Heart left ventricle (tissue), 16 donors: ENCODE measurements around the gene FCRL6. TPM values are rescaled to one million over a fixed set of nuclear protein-coding genes. Genes with fewer than 3 reads are reported as not detected.

Experiments
- ATAC-seq, 4 donors: fragments of 200-7000 bp; cut with Tn5 transposase; one replicate each; pipeline ENCODE4 v1.9.1; 2020 to 2022; ENCODE audit warnings: moderate library complexity in 4 of 4, mild to moderate bottlenecking in 3 of 4, moderate number of reproducible peaks in 1 of 4
- DNase-seq, 5 donors: peaks; one replicate each; pipeline ENCODE4 v3.0.0-alpha.2; 2020
- H3K27ac ChIP-seq, 12 donors: fragments of 200-600 bp; sonication (generic) in 4 of 12; one replicate each; pipeline versions ENCODE4 v1.5.0 to v1.8.0; 2016 to 2022; ENCODE audit warnings: mild to moderate bottlenecking in 2 of 12
- H3K27me3 ChIP-seq, 9 donors: fragments of 200-600 bp; sonication (generic) in 2 of 9; one replicate each; pipeline versions ENCODE4 v1.5.1 to v1.8.0; 2016 to 2022; ENCODE audit warnings: mild to moderate bottlenecking in 3 of 9
- H3K36me3 ChIP-seq, 9 donors: fragments of 200-600 bp; sonication (generic) in 2 of 9; one replicate each; pipeline versions ENCODE4 v1.5.0 to v1.8.0; 2018 to 2022; ENCODE audit warnings: mild to moderate bottlenecking in 2 of 9
- H3K4me1 ChIP-seq, 12 donors: fragments of 200-600 bp; sonication (generic) in 4 of 12; one replicate each; pipeline versions ENCODE4 v1.5.0 to v1.8.0; 2016 to 2022; ENCODE audit warnings: mild to moderate bottlenecking in 3 of 12
- H3K4me3 ChIP-seq, 12 donors: fragments of 200-600 bp; sonication (generic) in 4 of 12; one replicate each; pipeline versions ENCODE4 v1.5.0 to v1.8.0; 2017 to 2022; ENCODE audit warnings: mild to moderate bottlenecking in 9 of 12, moderate library complexity in 4 of 12
- H3K9me3 ChIP-seq, 12 donors: fragments of 200-600 bp; sonication (generic) in 4 of 12; one replicate each; pipeline versions ENCODE4 v1.5.0 to v1.8.0; 2016 to 2022; ENCODE audit warnings: mild to moderate bottlenecking in 1 of 12
- POLR2A ChIP-seq, 2 donors: fragments of 450-650 bp; IDR thresholded peaks; one replicate each; pipeline ENCODE4 v1.6.1; 2017; ENCODE audit warnings: antibody characterized with exemption in 2 of 2, mild to moderate bottlenecking in 2 of 2, moderate library complexity in 2 of 2
- WGBS, 4 donors: extraction: QIAGEN DNeasy Blood & Tissue Kit in 2 of 4; methylation state at CpG; one replicate each; pipeline versions ENCODE4 v1.1.5 to v1.1.7; 2013 to 2018; 5-methylcytosine and 5-hydroxymethylcytosine counted together
- intact Hi-C, 10 donors: fragments of 100-400 bp; cut with DNase I; formaldehyde crosslinking; loops; one replicate each; pipeline versions ENCODE4 v1.11.1 to v1.14.2; 2022
- polyA plus RNA-seq, 2 donors: library from polyadenylated mRNA; stranded (reverse); fragments of 200-250 nt; gene quantifications; one replicate each; pipeline ENCODE4 v1.2.3, GENCODE V29; 2013
- total RNA-seq, 9 donors: library from RNA; depleted of rRNA in 2 of 9; stranded (reverse); fragments of >200 nt in 2 of 9; fragmentation: NEBNext Ultra II Directional in 3 of 9; extraction: Animal tissue kit (Norgen Biotek cat#: 25700) in 3 of 9; gene quantifications; one replicate each; pipeline versions ENCODE4 v1.1.0 to v1.2.4, GENCODE V29; 2016 to 2023
- TF ChIP-seq, protein P1 (sequence below), 12 donors: fragments of 200-600 bp; sonication (generic) in 4 of 12; IDR thresholded peaks; one replicate each; pipeline versions ENCODE4 v1.5.0 to v1.8.0; 2018 to 2022; ENCODE audit warnings: antibody characterized with exemption in 12 of 12, mild to moderate bottlenecking in 5 of 12
- donor health status: ischemic (EF 13 %, LVEDD 7.1; RV severe dilation, severe dysfunction).
- donor health status: healthy with polysubstance abuse.
- donor health status: DM: no; HTN: yes; CAD: no.
- donor health status: DM: no; HTN: no; CAD: no.
- donor health status: ischemic (EF 25% LVEDD 6.9; RV normal size, moderate dysfunction).
- donor health status: ischemic (EF 25% LVEDD 5.7; RV mildly dilated, moderate dysfunction).
- donor health status: healthy.
- donor health status: DM: yes; HTN: yes; CAD: no.
- donor health status: ischemic (EF 35%, LVEDD 5.7; RV mildly dilated, moderate dysfunction).
- donor health status: nonischemic (EF 11% LVEDD 7.7; RV severe dilation, severe dysfunction).
- donor health status: DM: yes; HTN: yes; CAD: no.
- donor health status: PGD.
- donor health status: ischemic (EF 29% LVEDD 5.4; RV normal size, mild dysfunction).
- donor health status: nonischemic (EF 23%, LVEDD 6.1; RV moderate dilation, normal function).

The FCRL6 gene
- total and polyA plus RNA-seq, 11 donors = 0.21 to 2.0 (median 1.9) TPM; not detected in 8

DNA sequence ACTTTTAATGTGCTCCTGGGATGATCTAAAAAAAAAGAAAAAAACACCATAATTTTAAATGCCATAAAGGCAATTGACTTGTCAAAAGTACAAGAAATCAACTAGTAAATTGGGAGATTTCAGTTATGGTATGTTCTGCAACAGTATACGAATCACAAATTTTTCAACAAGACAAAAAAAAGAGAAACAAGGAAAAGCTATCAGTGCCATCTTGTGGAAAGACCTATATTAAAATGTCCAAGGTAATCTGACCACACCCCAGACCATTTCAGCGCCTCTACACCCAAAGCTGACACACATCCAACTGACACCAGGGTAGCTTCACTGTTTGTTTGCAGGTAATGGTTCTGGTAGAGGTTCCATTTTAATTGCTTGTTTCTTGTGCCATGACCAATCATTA is 26.4 kb upstream of the FCRL6 start:
- Histone ChIP-seq H3K27ac (no peak overlapping the region), H3K4me1 (peaks cover 0 to 21% (median 9%) of the 10 kb centered on the region in 12 donors), H3K27me3 (peaks cover 0 to 4% (median 0%) of the 10 kb centered on the region in 9 donors), H3K9me3 (no peaks in the 10 kb centered on the region), H3K36me3 (no peaks in the 10 kb centered on the region), H3K4me3 (no peak overlapping the region)
- WGBS, 4 donors = 83 to 90% (median 89%) methylated on average over 2 of the region's 2 CpGs
- DNase-seq = no peak
- ATAC-seq = no peak
- TF ChIP-seq, protein P1, sequence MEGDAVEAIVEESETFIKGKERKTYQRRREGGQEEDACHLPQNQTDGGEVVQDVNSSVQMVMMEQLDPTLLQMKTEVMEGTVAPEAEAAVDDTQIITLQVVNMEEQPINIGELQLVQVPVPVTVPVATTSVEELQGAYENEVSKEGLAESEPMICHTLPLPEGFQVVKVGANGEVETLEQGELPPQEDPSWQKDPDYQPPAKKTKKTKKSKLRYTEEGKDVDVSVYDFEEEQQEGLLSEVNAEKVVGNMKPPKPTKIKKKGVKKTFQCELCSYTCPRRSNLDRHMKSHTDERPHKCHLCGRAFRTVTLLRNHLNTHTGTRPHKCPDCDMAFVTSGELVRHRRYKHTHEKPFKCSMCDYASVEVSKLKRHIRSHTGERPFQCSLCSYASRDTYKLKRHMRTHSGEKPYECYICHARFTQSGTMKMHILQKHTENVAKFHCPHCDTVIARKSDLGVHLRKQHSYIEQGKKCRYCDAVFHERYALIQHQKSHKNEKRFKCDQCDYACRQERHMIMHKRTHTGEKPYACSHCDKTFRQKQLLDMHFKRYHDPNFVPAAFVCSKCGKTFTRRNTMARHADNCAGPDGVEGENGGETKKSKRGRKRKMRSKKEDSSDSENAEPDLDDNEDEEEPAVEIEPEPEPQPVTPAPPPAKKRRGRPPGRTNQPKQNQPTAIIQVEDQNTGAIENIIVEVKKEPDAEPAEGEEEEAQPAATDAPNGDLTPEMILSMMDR (IDR thresholded peaks at IDR 0.05) = no peak
- no peak for TF ChIP-seq POLR2A (IDR thresholded peaks at IDR 0.05)
- intact Hi-C loops = no loop called here

DNA sequence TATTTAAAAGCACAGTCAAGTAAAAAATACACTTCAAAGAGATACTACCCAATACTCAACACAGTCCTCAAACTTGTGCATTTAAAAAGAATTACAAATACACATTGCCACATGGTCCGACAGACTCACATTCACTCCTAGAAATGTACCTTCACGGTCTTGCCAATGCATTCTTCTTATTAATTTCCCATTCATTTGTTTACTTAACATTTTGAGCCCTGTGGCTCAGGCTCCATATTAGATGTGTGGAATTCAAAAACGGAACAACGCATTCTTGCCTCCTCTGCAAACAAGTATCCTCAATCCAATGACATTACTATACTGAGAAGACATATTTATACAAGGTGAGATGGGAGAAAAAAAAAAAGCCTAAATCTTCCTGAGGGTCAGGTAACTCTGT is 23.9 kb upstream of the FCRL6 start:
- Histone ChIP-seq H3K36me3 (no peaks in the 10 kb centered on the region), H3K4me1 (peaks cover 0 to 29% (median 13%) of the 10 kb centered on the region in 12 donors), H3K9me3 (no peaks in the 10 kb centered on the region), H3K27ac (peak overlapping the region in 2 of 12 donors; percentile 31 to 62), H3K4me3 (no peak overlapping the region), H3K27me3 (no peaks in the 10 kb centered on the region)
- no peak for TF ChIP-seq POLR2A (IDR thresholded peaks at IDR 0.05)
- TF ChIP-seq, protein P1 (IDR thresholded peaks at IDR 0.05) = no peak
- WGBS, 4 donors = 93% methylated on average over 4 of the region's 4 CpGs
- intact Hi-C loops = no loop called here
- DNase-seq (no peak), ATAC-seq (no peak)

DNA sequence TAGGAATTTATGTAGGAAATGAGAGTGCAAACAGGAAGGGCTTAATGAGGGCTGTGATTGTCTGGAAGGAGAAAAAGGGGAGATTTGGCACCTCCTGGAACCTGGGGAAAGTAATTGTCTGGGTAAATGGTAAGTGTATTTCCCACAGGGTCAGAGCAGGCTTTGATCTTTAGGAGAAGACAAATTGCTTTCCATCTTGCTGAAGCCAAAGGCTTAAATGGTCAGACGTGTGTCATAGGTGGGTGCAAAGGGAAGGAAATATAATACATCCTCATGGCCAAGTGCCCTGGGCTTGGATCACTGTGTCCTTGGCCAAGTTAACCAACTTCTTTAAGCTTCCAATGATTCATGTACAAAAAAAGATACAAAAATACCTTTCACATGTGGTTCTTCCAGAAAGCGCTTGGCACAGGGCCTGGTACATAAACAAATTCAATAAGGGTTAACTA is 22.7 kb upstream of the FCRL6 start:
- TF ChIP-seq, protein P1 (IDR thresholded peaks at IDR 0.05) = no peak
- TF ChIP-seq POLR2A (IDR thresholded peaks at IDR 0.05) = no peak
- ATAC-seq = no peak
- Histone ChIP-seq H3K4me3 (no peak overlapping the region), H3K27me3 (no peaks in the 10 kb centered on the region), H3K9me3 (no peaks in the 10 kb centered on the region), H3K4me1 (peaks cover 0 to 29% (median 13%) of the 10 kb centered on the region in 12 donors), H3K36me3 (no peaks in the 10 kb centered on the region), H3K27ac (peak overlapping the region in 7 of 12 donors; percentile 5 to 62 (median 53))
- 72 to 77% (median 72%) methylated on average over 2 of the region's 2 CpGs for WGBS, 4 donors
- intact Hi-C loops = no loop called here
- DNase-seq = no peak

DNA sequence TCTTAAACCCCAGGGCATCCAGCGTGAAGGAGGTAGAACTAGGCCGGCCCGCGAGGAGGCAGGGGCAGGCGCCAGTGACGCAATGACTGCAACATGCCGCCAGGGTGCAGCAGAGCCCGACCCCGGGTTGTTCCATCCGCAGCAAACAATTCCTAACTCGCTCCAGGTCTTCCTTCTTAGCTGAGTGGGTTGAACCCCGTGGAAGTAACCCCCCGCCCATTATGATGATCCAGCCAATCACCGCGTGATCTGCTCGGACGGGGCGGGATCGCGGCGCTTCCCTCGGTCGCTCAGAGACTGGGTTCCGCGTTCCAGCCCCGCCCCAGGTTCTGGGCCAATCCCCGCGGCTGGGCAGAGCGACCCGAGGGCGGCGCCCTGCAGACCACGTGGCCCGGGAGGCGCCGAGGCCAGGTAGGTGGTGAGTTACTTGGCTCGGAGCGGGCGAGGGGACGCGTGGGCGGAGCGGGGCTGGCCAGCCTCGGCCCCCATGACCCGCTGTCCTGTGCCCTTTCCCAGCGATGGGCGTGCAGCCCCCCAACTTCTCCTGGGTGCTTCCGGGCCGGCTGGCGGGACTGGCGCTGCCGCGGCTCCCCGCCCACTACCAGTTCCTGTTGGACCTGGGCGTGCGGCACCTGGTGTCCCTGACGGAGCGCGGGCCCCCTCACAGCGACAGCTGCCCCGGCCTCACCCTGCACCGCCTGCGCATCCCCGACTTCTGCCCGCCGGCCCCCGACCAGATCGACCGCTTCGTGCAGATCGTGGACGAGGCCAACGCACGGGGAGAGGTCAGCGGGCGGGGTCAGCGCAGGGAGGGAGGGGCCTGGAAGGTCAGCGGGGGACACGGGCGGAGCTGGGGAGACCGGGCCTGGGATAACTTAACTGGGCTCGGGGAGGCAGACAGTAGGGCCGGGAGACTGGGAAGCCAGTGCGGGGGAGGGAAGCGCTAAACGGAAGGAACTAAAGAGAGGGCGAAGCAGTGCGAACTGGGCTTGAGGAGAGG is 21.3 kb upstream of the FCRL6 start, which contains the start of gene DUSP23:
TSS of gene DUSP23 (plus strand) at position 380 of the 1,000 bp plus-strand sequence. CDS start at position 519, 139 bp downstream.
- Histone ChIP-seq H3K9me3 (no peaks in the 10 kb centered on the region), H3K27ac (peak within 1 kb of the TSS; percentile 71 to 91 (median 78)), H3K36me3 (no peaks in the 10 kb centered on the region), H3K27me3 (no peaks in the 10 kb centered on the region), H3K4me3 (peak within 1 kb of the TSS; percentile 60 to 96 (median 78)), H3K4me1 (peaks cover 0 to 25% (median 11%) of the 10 kb centered on the region in 12 donors)
- ATAC-seq = peak; percentile 99
- 2 to 4% (median 2%) methylated on average over 37 to 88 of the region's 88 CpGs for WGBS, 4 donors
- peak in 1 of 2 donors; percentile 70 for TF ChIP-seq POLR2A (IDR thresholded peaks at IDR 0.05)
- TF ChIP-seq, protein P1 (IDR thresholded peaks at IDR 0.05) = peak; percentile 87 to 98 (median 93)
- DNase-seq = peak; percentile 98
- intact Hi-C loops = loop anchor here in 7 of 10 donors (1.0 to 10.0 kb wide), 5 partner anchors 74 to 251 kb away; partner anchors contain the start of gene PIGM (in 2 of the 7)
